Measurements from ENCODE around the gene MACO1.
"Not testable (repeated sequence)": the region's sequence is repeated elsewhere in the genome, so short reads cannot be mapped to it uniquely, and the experiment has no call there.

The MACO1 gene

DNA sequence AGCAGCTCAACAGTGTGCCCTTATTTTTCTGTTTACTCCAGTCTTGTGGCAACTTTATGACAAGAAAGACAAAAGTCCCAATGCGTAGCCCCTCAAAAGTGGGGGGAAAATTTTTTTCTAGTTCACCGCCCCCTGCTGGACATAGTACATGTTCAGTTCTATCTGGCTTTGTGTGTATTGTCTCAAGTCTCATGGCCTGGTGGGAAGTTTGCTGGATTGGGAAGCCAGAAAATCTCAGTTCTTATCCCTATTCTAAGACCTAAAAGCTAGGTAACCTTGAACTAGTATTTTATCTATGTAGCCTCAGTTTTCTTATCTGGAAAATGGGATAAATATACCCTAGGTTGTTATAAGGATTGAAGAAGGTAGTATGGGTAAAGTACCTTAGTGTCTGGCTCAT, 56.9 kb downstream of the MACO1 start:
- peak; percentile 11 for DNase-seq (ENCODE audit: low read depth)

DNA sequence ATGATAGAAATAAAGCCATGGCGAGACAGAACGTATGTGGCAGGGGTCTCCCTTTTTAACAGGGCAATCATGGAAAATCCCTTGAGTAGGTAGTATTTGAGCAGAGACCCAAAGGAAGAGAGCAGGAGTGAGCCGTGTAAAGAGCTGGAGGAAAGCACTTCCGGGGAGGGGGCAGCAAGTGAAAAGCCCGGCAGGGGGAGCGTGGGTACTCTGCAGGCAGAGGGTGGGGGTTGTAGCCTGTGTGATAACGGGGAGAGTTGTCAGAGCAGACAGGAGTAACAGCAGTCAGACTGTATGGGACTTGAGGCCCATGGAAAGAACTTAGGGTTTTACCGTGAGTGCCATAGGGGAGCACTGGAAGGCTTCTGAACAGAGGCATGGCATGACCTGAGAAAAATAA, 61.6 kb downstream of the MACO1 start:
- DNase-seq (ENCODE audit: low read depth): no peak

DNA sequence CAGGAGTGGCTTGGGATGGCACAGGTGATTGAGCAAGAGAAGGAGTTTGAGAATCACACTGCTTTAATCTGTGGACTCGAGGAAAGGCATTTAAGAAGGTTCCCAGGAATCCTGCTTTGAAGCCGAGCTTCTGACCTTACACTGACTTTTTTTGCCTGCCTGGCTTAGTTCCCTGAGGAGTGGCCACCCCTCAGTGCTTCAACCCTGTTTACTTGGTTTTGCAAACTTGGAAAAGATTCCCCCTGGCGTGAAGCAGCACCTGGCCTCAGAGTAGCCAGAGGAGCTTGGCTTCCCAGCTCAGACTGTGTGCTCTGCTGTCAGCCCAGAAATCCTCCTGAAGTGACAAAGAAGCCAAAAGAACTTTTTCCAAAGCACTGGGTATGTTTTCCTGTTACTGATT, 64.3 kb downstream of the MACO1 start:
- no peak for DNase-seq (ENCODE audit: low read depth)

DNA sequence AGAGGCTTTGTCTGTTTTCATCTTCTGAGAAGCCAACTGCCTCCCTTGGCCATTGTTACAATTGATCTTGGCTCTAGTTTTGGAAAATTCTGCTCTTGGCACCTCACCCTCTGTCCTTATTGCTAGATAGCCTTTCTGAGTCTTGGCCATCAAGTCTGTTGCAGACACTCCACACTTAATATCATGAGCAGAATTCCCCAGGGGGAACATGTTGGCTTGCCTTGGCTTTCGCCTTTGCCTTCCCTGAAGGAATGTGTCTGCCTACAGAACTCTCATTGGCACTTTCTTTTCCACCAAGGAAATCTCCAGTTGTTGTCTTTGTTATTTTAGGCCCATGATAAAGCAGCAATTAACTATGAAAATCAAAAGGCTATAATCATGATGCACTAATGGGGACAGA, 70.0 kb downstream of the MACO1 start:
- no peak for DNase-seq (ENCODE audit: low read depth)

DNA sequence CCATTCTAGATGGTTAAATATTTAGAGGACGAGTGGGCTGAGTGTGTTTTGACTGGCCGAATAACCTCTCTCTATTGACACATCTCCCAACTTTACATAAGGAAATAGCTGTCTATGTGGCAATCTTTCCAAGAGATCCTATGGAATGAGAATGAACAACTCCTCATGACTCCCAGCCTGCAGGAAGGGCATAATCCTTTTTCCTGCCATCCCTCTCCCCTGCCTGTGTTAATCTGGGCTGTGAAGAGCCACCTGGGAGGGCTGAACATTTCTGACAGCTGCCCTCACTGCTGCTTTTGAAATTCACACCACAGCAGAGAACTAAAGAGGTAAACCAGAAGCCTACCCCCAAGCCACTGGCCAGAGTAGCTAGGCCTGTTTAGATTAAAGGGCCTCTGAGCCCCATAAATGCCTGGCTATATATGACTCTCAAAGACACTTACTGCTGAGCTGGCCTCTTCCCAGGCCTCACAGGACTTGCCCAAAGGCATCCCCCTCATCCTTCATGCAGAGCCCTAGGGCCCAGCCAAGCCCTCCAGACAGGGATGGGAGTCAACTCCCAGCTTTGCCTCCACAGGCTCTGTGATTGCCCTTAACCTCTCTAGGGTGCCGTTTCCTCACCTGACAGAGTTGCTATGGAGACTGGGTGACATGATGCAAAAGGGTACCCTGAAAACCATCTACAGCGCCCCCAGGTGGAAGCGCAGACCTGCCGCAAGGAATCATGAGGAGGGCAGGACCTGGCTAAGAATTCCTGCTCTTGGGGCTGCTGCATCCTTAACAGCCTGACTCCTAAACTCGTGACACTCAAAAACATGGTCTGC, 70.8 kb downstream of the MACO1 start:
- peak; percentile 16 for DNase-seq (ENCODE audit: low read depth)

DNA sequence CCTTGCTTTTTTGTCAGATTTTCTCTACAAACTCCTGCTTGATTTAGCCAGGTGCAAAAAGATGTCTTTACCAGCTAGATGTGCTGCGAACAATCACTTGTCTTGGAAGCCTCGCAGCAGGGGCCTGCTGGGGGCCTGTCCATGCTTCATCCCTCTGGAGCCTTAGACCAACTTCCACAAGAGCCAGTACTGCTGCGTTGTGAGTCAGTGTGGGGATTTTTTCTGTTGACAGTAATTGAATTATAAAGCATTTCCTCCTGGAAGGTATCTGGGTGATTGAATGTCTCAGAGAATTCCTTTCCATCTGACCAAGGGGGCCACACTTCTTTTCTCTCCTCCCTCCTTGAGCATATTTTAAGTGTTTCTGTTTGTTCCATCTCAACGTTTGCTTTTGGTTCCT, 72.3 kb downstream of the MACO1 start:
- DNase-seq (ENCODE audit: low read depth): no peak

GRCh38 chr1:25503551-25504426, 73.1 kb downstream of the MACO1 start:
- DNase-seq (ENCODE audit: low read depth): peak; percentile 56

DNA sequence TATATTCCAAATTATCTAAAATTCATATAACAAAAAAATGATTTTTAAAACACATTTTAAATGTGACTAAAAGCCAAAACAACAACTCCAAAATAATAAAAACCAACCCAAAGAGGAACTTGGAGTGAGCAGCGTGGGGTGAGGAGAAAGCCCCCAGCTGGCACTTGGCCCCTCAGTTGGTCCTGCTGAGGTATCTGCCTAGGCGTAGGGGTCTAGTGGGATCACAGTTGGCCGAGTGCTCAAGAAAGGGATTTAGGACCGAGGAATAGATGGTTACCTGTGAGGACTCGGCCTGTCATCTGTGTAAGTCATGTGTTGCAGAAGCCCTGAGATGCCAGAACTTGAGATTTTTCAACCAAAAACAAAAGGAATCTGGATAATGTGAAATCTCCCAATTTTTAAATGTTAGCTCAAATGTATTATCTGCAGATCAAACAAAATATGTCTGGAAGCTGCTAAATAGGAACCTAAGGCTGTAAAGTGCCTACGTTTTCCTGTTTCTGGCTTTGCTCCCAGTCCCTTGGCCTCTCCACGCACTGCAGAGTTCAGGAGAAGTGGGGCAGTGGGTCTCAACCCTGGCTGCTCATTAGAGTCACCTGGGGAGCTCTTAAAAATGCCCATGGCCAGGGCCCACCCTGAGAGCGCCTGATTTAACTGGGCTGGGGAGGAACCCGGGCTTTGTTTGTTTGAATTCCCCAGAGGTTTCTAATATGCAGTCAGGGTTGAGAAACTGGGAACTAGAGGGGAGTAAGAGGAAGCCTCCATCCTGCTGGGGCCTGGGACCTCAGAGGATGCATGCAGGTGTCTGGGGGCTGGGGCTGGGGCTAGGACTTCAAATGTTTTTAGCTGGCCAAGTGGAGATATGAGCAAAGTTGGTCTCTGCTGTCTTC, 74.3 kb downstream of the MACO1 start:
- DNase-seq (ENCODE audit: low read depth): no peak

DNA sequence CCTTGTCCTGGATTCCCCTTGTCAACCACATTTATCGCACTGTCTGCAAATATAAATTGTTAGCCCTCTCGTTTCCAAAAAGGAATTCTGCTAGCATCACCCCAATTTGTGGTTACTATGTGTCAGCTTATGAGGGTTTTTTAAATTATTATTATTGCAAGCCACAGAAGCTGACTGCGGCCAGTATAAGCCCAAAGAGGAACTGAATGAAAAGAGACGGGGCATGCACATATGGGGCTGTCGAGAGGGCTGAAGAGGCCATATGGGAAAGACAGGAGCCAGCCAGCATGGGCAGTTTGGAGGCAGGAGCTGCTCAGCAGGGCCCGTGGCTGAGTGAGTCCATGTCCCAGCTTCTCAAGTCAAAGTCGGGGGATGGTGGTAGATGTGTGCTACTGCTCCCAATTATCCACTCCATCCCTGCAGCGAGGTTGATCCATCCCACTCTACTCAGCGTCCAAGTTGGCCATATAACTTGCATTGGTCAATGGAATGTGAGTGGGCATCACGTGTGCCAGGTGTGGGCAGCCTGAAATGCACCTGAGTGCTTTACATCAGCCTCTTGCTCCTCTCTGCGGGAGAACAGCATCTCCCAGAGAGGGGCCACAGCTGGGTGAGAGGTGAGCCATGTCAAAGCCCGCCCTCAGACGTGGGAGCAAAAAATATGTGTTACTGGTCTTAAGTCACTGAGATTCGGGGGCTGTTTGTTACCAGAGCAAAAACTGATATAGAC, 75.1 kb downstream of the MACO1 start:
- DNase-seq (ENCODE audit: low read depth): no peak

DNA sequence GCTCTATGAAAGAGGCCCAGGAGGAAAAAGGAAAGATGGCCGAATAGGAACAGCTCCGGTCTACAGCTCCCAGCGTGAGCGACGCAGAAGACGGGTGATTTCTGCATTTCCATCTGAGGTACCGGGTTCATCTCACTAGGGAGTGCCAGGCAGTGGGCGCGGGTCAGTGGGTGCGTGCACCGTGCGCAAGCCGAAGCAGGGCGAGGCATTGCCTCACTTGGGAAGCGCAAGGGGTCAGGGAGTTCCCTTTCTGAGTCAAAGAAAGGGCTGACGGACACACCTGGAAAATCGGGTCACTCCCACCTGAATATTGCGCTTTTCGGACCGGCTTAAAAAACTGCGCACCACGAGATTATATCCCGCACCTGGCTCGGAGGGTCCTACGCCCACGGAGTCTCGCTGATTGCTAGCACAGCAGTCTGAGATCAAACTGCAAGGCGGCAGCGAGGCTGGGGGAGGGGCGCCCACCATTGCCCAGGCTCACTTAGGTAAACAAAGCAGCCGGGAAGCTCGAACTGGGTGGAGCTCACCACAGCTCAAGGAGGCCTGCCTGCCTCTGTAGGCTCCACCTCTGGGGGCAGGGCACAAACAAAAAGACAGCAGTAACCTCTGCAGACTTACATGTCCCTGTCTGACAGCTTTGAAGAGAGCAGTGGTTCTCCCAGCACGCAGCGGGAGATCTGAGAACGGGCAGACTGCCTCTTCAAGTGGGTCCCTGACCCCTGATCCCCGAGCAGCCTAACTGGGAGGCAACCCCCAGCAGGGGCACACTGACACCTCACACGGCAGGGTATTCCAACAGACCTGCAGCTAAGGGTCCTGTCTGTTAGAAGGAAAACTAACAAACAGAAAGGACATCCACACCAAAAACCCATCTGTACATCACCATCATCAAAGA, 76.1 kb downstream of the MACO1 start:
- DNase-seq (ENCODE audit: low read depth): not testable (repeated sequence)

DNA sequence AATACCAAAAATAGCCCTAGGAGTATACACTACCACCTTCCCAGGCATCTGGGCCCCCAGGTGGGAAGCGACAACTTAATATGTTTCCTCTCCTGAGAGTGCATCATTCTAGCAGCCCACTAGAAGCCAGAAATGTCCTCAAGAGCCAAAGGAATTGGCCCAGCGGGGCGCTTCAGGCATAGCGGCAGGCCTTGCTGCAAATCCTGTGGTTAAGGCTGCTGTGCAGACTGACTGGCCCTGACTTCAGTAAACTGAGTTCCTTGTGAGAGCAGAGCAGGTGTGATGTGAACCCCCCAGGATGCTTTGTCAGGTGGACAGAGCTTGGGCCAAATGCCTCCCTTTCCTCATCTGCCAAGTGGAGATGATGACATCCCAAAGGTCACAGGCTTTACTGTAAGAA, 83.0 kb downstream of the MACO1 start:
- no peak for DNase-seq (ENCODE audit: low read depth)

DNA sequence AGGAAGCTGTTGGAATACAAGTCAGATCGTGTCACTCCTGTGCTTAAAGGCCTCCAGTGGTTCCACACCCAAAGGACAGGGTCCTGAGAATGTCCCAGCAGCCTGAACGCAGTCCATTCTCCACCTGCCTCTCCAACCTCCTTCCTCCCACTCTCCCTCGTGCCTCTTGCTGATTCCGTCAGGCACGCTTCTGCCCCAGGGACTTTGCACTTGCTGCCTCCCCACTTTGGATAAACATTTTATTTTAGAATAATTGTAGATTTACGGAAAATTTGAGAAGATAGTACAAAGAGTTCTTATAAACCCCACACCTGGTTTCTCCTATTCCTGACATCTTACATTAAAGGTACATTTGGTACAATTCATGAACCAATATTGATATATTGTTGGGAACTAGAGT, 84.3 kb downstream of the MACO1 start:
- no peak for DNase-seq (ENCODE audit: low read depth)

DNA sequence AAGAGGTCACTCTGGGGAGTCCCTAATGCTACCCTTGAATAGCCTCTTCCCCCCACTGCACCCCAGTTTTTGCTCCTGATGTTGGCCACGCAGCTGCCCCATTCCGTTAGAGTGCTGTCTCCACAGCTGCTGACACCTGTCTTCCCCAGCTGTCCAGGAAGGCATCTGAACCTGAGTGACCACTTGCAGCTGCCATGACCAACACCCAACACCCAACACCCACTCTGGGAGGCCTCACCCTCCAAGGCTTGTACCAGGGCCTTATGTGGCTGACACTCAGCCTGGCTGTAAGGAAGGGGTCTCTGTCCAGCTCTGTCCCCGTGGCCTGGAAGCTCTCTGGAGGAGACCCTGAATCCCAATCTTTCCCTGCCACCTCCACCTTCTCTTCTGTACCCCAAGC, 86.0 kb downstream of the MACO1 start:
- DNase-seq (ENCODE audit: low read depth): no peak

DNA sequence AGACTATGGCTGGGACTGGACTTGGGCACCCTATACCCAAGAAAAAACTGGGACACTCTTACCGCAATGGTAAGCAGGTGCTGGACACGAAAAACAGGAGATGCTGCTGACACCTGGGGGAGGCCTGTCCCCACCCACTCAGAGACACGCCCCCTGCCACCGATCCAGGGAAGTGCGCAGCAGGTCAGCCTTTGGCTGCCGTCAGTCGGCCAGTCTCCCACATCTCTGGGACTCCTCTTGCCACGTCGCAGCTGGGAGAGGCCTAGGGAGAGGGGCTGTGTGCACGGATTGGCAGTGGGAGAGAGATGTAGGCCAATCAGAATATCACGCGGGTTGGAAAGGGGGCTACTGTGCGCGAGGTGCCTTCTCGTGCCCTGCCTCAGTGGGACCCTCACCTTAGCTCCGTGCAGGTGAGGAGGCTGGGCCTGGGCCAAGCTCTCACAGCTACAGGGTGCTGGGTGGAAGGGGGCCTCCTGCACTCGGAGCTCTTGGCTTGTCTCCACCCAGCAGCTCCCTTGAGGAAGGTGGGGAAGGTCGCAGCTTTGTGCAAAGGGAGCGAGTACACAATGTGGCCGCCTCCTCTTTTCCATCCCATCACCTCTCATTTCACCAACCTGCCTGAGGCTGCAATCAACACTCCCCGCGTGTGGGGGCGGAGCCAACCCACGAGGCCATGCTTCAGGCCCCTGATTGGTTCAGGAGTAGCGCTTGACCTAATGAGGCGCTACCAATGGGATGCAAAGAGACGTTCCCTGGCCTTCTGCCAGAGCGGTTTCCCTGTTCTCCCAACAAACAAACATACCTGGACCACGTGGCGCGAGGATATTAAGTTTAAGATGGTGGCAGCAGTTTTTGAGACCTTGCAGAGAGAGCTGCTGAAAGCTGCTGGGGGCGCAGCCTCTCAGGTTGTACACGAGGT, 87.0 kb downstream of the MACO1 start:
- no peak for DNase-seq (ENCODE audit: low read depth)

- no peak for DNase-seq (ENCODE audit: low read depth)
These were observed 88.9 kb downstream of the MACO1 start for GRCh38 chr1:25519624-25520023.

- peak; percentile 55 for DNase-seq (ENCODE audit: low read depth)
These were observed 89.9 kb downstream of the MACO1 start for GRCh38 chr1:25520446-25521061.

DNA sequence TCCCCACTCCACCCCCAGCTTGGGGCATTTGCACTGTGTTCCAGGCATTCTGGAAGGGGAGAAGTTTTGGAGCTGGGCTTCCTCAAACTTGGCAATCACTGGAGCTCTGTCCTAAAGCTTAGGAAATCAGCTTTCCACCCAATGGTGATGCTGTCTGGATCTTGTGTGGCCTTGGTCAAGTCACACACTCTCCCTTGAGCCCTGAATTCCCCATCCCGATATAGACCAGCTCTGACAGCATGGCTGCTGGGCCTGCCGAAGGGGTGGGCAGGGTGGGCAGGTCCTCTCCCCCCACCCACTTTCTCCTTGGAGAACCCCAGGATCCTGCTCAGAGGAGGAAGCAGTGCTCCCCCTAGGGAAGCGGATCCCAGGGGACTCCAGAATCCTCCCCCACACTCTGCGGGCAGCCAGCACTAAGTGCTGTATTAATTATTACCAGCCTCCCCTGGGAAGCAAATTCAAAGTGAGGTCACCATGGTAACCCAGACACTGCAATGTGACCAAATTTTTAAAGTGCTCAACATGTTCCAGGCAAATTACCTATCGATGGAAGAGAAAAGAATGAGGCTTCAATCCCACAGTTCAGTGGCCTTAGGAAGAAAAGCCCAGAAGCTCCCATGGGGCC, 91.4 kb downstream of the MACO1 start:
- DNase-seq (ENCODE audit: low read depth): no peak

DNA sequence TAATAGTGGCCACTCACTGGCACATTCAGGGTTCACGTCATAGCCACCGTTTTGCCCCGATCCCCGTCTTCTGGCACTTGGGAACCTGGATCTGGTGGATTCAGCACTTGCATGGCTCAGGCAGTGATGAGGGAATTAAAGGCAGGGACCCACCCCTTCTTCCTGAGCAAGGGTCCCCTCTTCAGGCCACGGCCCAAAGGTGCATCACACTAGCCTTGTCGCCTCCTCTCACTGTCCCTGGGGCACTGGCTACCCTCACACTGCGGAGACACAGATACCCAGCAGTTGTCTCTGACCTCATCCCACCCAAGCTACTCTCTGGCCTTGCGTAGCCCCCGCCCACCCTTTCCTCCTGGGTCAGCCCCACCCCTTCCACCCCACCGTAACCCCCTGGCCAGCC, 92.8 kb downstream of the MACO1 start:
- no peak for DNase-seq (ENCODE audit: low read depth)

Data from activated T-cell treated with anti-CD3 and anti-CD28 coated beads for 48 hours (primary cell).